22Rv1 (cell line): Measurements from ENCODE around the gene ADK.

ENCODE experiments used
- CTCF ChIP-seq: fragments of 450-650 bp; IDR thresholded peaks from 2 replicates; pipeline ENCODE4 v1.5.1; 2017; ENCODE audit warnings: mild to moderate bottlenecking
- ZFX ChIP-seq: fragments of 450-650 bp; IDR thresholded peaks from 2 replicates; pipeline ENCODE4 v1.6.1; 2017; ENCODE audit warnings: antibody characterized with exemption, borderline replicate concordance

GRCh38 chr10:74400186-74400585 is 249.2 kb downstream of the ADK start:
- no peak for TF ChIP-seq CTCF
- TF ChIP-seq ZFX = no peak
